ENCODE measurements around the gene CYP4F11. TPM values are rescaled to one million over a fixed set of nuclear protein-coding genes. Genes with fewer than 3 reads are reported as not detected.

CYP4F11 gene
- total RNA-seq, 1 donor from 2014 or later, result not detected

GRCh38 chr19:15866636-15867035, 67.7 kb downstream of the CYP4F11 start:
- Histone ChIP-seq H3K9me3 (ENCODE audit: control insufficient read depth in 3 of 3, low read length in 3 of 3) (no peaks in the 10 kb centered on the region), H3K4me1 (ENCODE audit: control insufficient read depth in 3 of 3, insufficient read depth in 3 of 3, low read length in 3 of 3) (no peaks in the 10 kb centered on the region), H3K4me3 (ENCODE audit: low read length in 3 of 3) (no peak overlapping the region), H3K36me3 (ENCODE audit: control insufficient read depth in 3 of 3, insufficient read depth in 3 of 3, low read length in 3 of 3) (no peaks in the 10 kb centered on the region), H3K27ac (ENCODE audit: low read depth, low read length) (no peak overlapping the region), H3K9ac (ENCODE audit: low read depth in 1 of 3, low read length in 3 of 3) (no peak overlapping the region), H3K27me3 (ENCODE audit: control insufficient read depth in 3 of 3, insufficient read depth in 3 of 3, low read length in 3 of 3) (peaks cover 8 to 23% (median 9%) of the 10 kb centered on the region in 3 donors)

DNA sequence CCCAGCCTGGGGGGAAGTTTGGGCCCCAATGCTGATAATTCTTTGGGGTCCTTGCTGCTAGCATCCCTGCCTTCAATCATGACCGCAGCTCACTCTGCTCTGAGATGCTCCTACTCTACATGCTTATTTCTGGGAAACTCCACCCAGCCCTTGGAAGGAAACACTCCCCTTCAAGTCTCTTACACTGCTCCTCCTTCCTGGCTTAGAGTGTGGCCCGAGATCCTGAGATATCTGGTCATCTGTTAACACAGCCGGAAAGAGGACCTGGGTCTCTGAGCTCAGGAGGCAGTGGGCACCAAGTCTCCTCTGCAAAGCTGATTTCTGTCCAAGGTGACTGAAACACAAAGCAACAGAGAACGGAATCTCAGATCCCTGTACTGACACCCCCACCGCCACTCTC, 69.5 kb downstream of the CYP4F11 start:
- Histone ChIP-seq H3K27ac (ENCODE audit: low read depth, low read length) (no peak overlapping the region), H3K27me3 (ENCODE audit: control insufficient read depth in 3 of 3, insufficient read depth in 3 of 3, low read length in 3 of 3) (peaks cover 0 to 16% (median 2%) of the 10 kb centered on the region in 3 donors), H3K36me3 (ENCODE audit: control insufficient read depth in 3 of 3, insufficient read depth in 3 of 3, low read length in 3 of 3) (no peaks in the 10 kb centered on the region), H3K4me3 (ENCODE audit: low read length in 3 of 3) (no peak overlapping the region), H3K4me1 (ENCODE audit: control insufficient read depth in 3 of 3, insufficient read depth in 3 of 3, low read length in 3 of 3) (no peaks in the 10 kb centered on the region), H3K9ac (ENCODE audit: low read depth in 1 of 3, low read length in 3 of 3) (no peak overlapping the region), H3K9me3 (ENCODE audit: control insufficient read depth in 3 of 3, low read length in 3 of 3) (no peaks in the 10 kb centered on the region)

DNA sequence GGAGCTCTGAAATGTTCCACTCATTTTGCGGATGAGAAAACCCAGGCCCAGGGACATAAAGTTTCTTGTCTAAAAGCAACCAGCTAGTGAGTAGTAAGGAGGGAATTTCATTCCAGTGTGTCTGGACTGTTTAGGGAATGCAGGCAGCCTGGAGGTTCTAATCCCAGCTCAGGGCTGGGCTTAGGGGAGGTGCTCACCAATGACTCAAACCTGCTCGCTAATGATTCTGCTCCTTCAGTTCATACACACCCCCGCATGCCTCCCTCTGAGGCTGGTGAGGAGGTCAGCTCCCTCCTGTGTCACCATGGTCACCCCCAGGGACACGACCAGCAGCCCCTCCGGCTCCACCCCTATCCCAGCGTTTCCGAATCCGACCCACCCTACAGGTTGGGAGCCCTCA, 71.1 kb downstream of the CYP4F11 start:
- no peaks in the 10 kb centered on the region for H3K9me3 ChIP-seq (ENCODE audit: control insufficient read depth in 3 of 3, low read length in 3 of 3)
- no peak overlapping the region for H3K9ac ChIP-seq (ENCODE audit: low read depth in 1 of 3, low read length in 3 of 3)
- no peaks in the 10 kb centered on the region for H3K36me3 ChIP-seq (ENCODE audit: control insufficient read depth in 3 of 3, insufficient read depth in 3 of 3, low read length in 3 of 3)
- no peak overlapping the region for H3K27ac ChIP-seq (ENCODE audit: low read depth, low read length)
- no peaks in the 10 kb centered on the region for H3K4me1 ChIP-seq (ENCODE audit: control insufficient read depth in 3 of 3, insufficient read depth in 3 of 3, low read length in 3 of 3)
- H3K4me3 ChIP-seq (ENCODE audit: low read length in 3 of 3), result no peak overlapping the region
- H3K27me3 ChIP-seq (ENCODE audit: control insufficient read depth in 3 of 3, insufficient read depth in 3 of 3, low read length in 3 of 3), result peaks cover 0 to 16% (median 2%) of the 10 kb centered on the region in 3 donors

DNA sequence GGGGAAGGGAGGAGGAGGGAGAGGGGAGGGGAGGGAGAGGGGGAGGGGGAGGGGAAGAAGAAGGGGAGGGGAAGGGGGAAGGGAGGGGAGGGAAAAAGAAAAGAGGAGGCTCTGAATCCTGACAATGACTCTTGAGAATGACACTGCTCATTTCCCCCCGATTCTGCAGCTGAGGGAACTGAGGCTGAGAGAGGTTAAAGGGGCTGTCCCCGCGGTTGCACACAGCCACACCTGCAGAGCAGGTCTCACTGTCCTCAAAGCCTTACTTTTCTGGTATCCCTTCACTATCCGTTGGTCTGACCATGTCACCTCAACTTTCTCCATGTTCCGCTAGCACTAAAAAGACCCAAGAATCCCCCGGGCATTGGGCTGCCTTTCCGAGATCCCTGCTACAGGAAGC, 71.9 kb downstream of the CYP4F11 start:
- Histone ChIP-seq H3K4me3 (ENCODE audit: low read length in 3 of 3) (no peak overlapping the region), H3K27ac (ENCODE audit: low read depth, low read length) (no peak overlapping the region), H3K9me3 (ENCODE audit: control insufficient read depth in 3 of 3, low read length in 3 of 3) (no peaks in the 10 kb centered on the region), H3K4me1 (ENCODE audit: control insufficient read depth in 3 of 3, insufficient read depth in 3 of 3, low read length in 3 of 3) (no peaks in the 10 kb centered on the region), H3K36me3 (ENCODE audit: control insufficient read depth in 3 of 3, insufficient read depth in 3 of 3, low read length in 3 of 3) (no peaks in the 10 kb centered on the region), H3K9ac (ENCODE audit: low read depth in 1 of 3, low read length in 3 of 3) (no peak overlapping the region), H3K27me3 (ENCODE audit: control insufficient read depth in 3 of 3, insufficient read depth in 3 of 3, low read length in 3 of 3) (peaks cover 2 to 16% (median 3%) of the 10 kb centered on the region in 3 donors)

Small RNAs within 50 kb of the gene (small RNA-seq; reads per million reads assigned to genes)
- gene CYP4F36P, result not detected

Other genes starting within 250 kb of the CYP4F11 start
- gene OR10H2, start 206.5 kb downstream of the CYP4F11 start, total RNA-seq, result not detected
- gene OR10H3, start 196.5 kb downstream of the CYP4F11 start, total RNA-seq, result not detected
- not detected for gene OR10H5, start 146.9 kb downstream of the CYP4F11 start, total RNA-seq
- gene OR10H1, start 118.9 kb downstream of the CYP4F11 start, total RNA-seq, result not detected
- gene CYP4F2, start 36.5 kb downstream of the CYP4F11 start, total RNA-seq, result not detected
- gene OR10H4, start 14.5 kb upstream of the CYP4F11 start, total RNA-seq, result not detected
- gene TPM4, start 142.0 kb upstream of the CYP4F11 start, total RNA-seq, result 122 TPM
- gene RAB8A, start 177.4 kb upstream of the CYP4F11 start, total RNA-seq, result 31.3 TPM
- gene HSH2D, start 209.2 kb upstream of the CYP4F11 start, total RNA-seq, result 0.52 TPM
- gene CIB3, start 239.0 kb upstream of the CYP4F11 start, total RNA-seq, result not detected